NCI-H1092 treated with DMSO at 0.1 percent for 48 hours (cell line): ENCODE data around the gene PTGES3L.

Source experiments
- DNase-seq: peaks from one replicate; lab custom pipeline; 2025; lab: John Stamatoyannopoulos, UW

PTGES3L gene

DNA sequence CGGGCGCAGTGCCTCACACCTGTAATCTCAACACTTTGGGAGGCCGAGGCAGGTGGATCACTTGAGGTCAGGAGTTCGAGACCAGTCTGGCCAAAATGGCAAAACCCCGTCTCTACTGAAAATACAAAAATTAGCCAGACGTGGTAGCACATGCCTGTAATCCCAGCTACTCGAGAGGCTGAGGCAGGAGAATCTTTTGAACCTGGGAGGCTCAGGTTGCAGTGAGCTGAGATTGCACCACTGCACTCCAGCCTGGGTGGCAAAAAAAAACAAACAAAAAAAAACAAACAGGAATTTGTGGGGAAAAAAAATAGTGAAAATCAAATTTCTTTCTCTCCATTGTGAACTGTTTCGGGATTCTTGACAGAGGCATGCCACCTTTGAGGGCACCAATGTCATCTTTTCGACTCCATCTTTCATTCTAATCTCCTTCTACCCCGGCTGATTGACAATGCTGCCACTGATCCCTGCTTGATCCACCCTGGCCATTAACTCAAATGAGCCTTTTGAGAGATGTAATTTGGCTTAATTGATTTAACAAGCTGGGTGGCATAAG is 60.3 kb downstream of the PTGES3L start:
- DNase-seq: peak; percentile 16

DNA sequence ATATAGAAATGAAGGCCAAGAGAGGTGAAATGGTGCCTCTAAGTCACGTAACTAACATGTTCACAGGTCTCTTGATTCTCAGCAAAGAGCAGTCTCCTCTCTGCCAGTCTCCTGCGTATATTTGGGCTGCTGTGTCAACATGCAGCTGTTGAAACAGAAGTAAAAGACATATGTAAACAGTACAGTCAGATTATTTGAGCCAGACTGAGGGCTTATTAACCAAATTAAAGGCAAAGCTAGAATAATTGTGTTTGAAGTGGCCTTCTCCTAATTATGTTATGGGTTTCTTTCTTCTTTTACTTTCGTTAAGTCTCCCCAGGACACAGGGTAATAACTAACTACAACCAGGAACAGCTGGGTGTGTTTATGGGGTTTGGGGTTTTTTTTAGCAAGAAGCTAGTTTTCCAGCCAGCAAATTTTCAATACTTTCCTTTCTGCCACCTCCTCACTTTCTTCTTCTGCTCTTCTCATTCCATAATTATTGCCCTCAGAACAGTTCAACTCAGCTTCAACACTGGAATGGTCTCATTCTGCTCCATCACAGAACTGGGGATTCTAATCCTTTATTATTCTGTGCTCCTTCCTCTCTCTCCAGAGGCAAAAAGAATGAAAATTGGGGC is 60.9 kb downstream of the PTGES3L start:
- peak; percentile 93 for DNase-seq
